HCEC 1CT (cell line): ENCODE data around the gene USP53.
"Not testable (repeated sequence)": the region's sequence is repeated elsewhere in the genome, so short reads cannot be mapped to it uniquely, and the experiment has no call there.

ENCODE experiments used
- DNase-seq: peaks from one replicate; pipeline ENCODE4 v3.0.0-alpha.2; 2017

USP53 gene

GRCh38 chr4:119212234-119212963 lies at the start of gene USP53:
TSS of gene USP53 (plus strand) at chr4:119212713. CDS start at chr4:119239760, 27,047 bp downstream.
- DNase-seq, result peak; percentile 91

- DNase-seq, result no peak
Observed at GRCh38 chr4:119165767-119166166, 46.7 kb upstream of the USP53 start.

- DNase-seq, result no peak
Observed at GRCh38 chr4:119170195-119170594, 42.3 kb upstream of the USP53 start.

GRCh38 chr4:119172223-119172622 lies 40.3 kb upstream of the USP53 start:
- DNase-seq, result peak; percentile 3

GRCh38 chr4:119173729-119174361 lies 38.7 kb upstream of the USP53 start:
- not testable (repeated sequence) for DNase-seq

GRCh38 chr4:119179011-119179410 lies 33.5 kb upstream of the USP53 start:
- no peak for DNase-seq

- no peak for DNase-seq
Observed at GRCh38 chr4:119184128-119184527, 28.4 kb upstream of the USP53 start.

- no peak for DNase-seq
Observed at GRCh38 chr4:119189638-119190037, 22.9 kb upstream of the USP53 start.

- no peak for DNase-seq
Observed at GRCh38 chr4:119190354-119190753, 22.2 kb upstream of the USP53 start.

GRCh38 chr4:119191505-119191904 lies 21.0 kb upstream of the USP53 start:
- no peak for DNase-seq

- no peak for DNase-seq
Observed at GRCh38 chr4:119197772-119198212, 14.7 kb upstream of the USP53 start.

- no peak for DNase-seq
Observed at GRCh38 chr4:119204916-119205315, 7.6 kb upstream of the USP53 start.

GRCh38 chr4:119205690-119206089 lies 6.8 kb upstream of the USP53 start:
- DNase-seq, result no peak

GRCh38 chr4:119206178-119206577 lies 6.3 kb upstream of the USP53 start:
- DNase-seq, result no peak

GRCh38 chr4:119207051-119207450 lies 5.5 kb upstream of the USP53 start:
- DNase-seq, result no peak

GRCh38 chr4:119209077-119209476 lies 3.4 kb upstream of the USP53 start:
- peak; percentile 90 for DNase-seq

- DNase-seq, result no peak
Observed at GRCh38 chr4:119209586-119209985, 2.9 kb upstream of the USP53 start.

- peak; percentile 57 for DNase-seq
Observed at GRCh38 chr4:119210775-119211174, 1.7 kb upstream of the USP53 start.

- DNase-seq, result no peak
Observed at GRCh38 chr4:119211867-119212233, 663 bp upstream of the USP53 start.

GRCh38 chr4:119212964-119213606 lies 572 bp downstream of the USP53 start:
- peak; percentile 87 for DNase-seq

- DNase-seq, result no peak
Observed at GRCh38 chr4:119218093-119218492, 5.6 kb downstream of the USP53 start.

GRCh38 chr4:119221412-119221811 lies 8.9 kb downstream of the USP53 start:
- DNase-seq, result no peak

GRCh38 chr4:119227690-119228089 lies 15.2 kb downstream of the USP53 start:
- peak; percentile 22 for DNase-seq

- DNase-seq, result no peak
Observed at GRCh38 chr4:119228406-119228805, 15.9 kb downstream of the USP53 start.
